Measurements from ENCODE around the gene E2F4. TPM values are rescaled to one million over a fixed set of nuclear protein-coding genes. Genes with fewer than 3 reads are reported as not detected.

Gene E2F4
- total RNA-seq, 2 donors from 2014 or later = 51.9 to 88.7 TPM

DNA sequence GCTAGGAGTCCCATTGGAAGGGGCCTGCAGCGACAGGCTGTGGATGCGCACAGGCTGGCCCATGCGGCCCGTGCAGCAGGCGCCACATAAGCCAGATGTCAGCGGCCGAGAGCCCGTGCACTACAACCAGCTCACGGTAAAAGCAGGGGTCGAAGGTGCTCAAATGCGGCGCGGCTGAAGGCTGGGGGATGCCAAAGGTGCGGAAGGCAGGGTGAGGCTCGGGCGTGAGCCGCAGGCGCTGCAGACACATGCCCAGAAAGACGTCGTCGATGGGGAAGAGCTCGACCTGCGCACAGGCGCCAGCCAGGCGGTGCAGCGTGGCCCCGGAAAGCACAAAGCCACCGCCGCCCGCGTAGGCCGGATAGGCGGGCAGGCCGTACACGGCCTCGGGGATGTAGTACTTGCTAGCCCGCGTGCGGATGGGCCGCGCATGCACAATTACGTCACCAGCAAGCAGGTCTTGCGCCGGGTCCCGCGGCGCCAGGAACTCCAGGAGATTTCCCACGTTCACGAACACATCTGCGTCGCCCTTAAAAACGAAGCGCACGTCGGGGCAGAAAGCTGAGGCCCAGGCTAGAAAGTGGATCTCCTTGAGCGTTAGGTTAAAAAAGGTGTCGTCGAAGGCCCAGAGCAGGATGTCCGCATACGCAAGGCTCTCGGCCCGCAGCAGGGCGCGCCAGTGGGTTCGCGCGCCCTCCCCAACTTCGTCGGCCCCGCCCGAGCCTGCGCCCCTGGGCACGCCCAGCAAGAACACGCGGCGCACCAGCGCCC lies 42.5 kb upstream of the E2F4 start:
- Histone ChIP-seq H3K36me3 (replicated peaks in 1 of 2; ENCODE audit: insufficient read depth in 1 of 2, low read depth in 2 of 2) (peaks cover 6 to 13% of the 10 kb centered on the region in 2 donors), H3K27ac (no peak overlapping the region), H3K9me3 (no peaks in the 10 kb centered on the region), H3K4me1 (peaks cover 18% of the 10 kb centered on the region), H3K27me3 (no peaks in the 10 kb centered on the region), H3K4me3 (no peak overlapping the region)
- ATAC-seq (no peak), DNase-seq (no peak)
- 54 to 82% methylated on average over 34 to 77 of the region's 77 CpGs for WGBS, 2 donors
- no peak for TF ChIP-seq POLR2A (IDR thresholded peaks at IDR 0.05)
- TF ChIP-seq, protein P1, sequence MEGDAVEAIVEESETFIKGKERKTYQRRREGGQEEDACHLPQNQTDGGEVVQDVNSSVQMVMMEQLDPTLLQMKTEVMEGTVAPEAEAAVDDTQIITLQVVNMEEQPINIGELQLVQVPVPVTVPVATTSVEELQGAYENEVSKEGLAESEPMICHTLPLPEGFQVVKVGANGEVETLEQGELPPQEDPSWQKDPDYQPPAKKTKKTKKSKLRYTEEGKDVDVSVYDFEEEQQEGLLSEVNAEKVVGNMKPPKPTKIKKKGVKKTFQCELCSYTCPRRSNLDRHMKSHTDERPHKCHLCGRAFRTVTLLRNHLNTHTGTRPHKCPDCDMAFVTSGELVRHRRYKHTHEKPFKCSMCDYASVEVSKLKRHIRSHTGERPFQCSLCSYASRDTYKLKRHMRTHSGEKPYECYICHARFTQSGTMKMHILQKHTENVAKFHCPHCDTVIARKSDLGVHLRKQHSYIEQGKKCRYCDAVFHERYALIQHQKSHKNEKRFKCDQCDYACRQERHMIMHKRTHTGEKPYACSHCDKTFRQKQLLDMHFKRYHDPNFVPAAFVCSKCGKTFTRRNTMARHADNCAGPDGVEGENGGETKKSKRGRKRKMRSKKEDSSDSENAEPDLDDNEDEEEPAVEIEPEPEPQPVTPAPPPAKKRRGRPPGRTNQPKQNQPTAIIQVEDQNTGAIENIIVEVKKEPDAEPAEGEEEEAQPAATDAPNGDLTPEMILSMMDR (IDR thresholded peaks at IDR 0.05) = no peak
- intact Hi-C loops (cut with DNase I) = loop anchor here (5.0 kb wide), 2 partner anchors 132 to 172 kb away; no protein-coding TSS in a partner anchor

DNA sequence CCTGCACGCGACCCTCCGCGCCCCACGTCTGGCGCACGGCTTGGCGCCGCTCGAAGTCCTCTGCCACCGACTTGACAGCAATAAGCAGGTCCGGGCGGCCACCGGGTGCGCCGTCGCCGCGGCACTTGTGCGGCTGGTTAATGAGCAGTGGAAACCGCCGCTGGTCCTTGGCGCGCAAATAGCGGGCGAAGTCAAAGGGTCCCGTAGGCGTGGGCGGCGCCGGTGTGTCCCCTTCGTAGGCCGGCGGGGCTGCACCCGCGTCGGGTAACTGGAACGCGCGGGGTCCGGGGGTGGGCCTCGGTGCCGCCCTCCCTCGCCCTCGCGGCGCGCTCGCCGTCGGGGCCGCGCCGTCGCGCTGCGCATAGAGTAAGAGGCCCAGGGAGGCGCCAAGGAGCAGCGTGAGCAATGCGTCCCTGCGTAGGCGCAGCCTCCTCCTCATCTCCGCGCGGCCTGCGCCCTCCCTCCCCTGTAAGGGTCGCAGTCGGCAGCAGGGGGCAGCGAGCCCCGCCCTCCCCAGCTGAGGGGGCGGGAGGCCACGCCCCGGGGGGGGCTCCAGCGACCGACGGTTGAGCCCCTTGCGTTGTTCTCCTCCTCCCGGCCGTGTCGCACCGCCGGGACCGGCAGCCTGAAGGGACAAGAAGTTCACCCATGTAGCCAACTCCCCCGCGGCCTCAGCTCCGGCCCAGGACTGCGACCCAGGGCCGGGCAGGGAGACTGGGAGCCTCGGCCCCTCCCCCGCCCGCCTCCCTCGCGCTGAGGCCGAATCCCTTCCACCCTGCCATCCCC lies 41.7 kb upstream of the E2F4 start:
- peaks cover 5 to 7% of the 10 kb centered on the region in 2 donors for H3K36me3 ChIP-seq (replicated peaks in 1 of 2; ENCODE audit: insufficient read depth in 1 of 2, low read depth in 2 of 2)
- H3K4me3 ChIP-seq = peak overlapping the region; percentile 14 to 31
- no peaks in the 10 kb centered on the region for H3K9me3 ChIP-seq
- TF ChIP-seq, protein P1 (IDR thresholded peaks at IDR 0.05) = peak in 1 of 7 experiments; percentile 1
- peak in 1 of 3 donors; percentile 5 for TF ChIP-seq POLR2A (IDR thresholded peaks at IDR 0.05)
- peak; percentile 29 for ATAC-seq
- H3K27me3 ChIP-seq = no peaks in the 10 kb centered on the region
- 6% methylated on average over 91 of the region's 94 CpGs; no CpG with 5 or more reads in 1 of the 2 donors for WGBS, 2 donors
- intact Hi-C loops (cut with DNase I) = loop anchor here (5.0 kb wide), 2 partner anchors 133 to 173 kb away; no protein-coding TSS in a partner anchor
- peak in 2 of 4 donors; percentile 28 to 37 for DNase-seq
- H3K27ac ChIP-seq = peak overlapping the region; percentile 17 to 61 (median 38)
- peaks cover 23% of the 10 kb centered on the region for H3K4me1 ChIP-seq

GRCh38 chr16:67150833-67151396 lies 41.0 kb upstream of the E2F4 start, which contains the start of gene B3GNT9:
Gene B3GNT9, minus strand, starts transcription at chr16:67150998. Its CDS starts 513 bp downstream, at chr16:67150485.
- 2 to 4% methylated on average over 23 to 26 of the region's 34 CpGs for WGBS, 2 donors
- Histone ChIP-seq H3K27me3 (no peaks in the 10 kb centered on the region), H3K27ac (peak within 1 kb of the TSS; percentile 17 to 61 (median 38)), H3K36me3 (replicated peaks in 1 of 2; ENCODE audit: insufficient read depth in 1 of 2, low read depth in 2 of 2) (peaks cover 0 to 7% of the 10 kb centered on the region in 2 donors), H3K4me3 (peak within 1 kb of the TSS; percentile 14 to 31), H3K4me1 (peaks cover 30% of the 10 kb centered on the region), H3K9me3 (no peaks in the 10 kb centered on the region)
- intact Hi-C loops (cut with DNase I) = loop anchor here (5.0 kb wide), 2 partner anchors 134 to 174 kb away; no protein-coding TSS in a partner anchor
- TF ChIP-seq, protein P1 (IDR thresholded peaks at IDR 0.05) = no peak
- peak in 1 of 3 donors; percentile 12 for TF ChIP-seq POLR2A (IDR thresholded peaks at IDR 0.05)
- DNase-seq (peak in 3 of 4 donors; percentile 45 to 72 (median 70)), ATAC-seq (peak; percentile 54)

DNA sequence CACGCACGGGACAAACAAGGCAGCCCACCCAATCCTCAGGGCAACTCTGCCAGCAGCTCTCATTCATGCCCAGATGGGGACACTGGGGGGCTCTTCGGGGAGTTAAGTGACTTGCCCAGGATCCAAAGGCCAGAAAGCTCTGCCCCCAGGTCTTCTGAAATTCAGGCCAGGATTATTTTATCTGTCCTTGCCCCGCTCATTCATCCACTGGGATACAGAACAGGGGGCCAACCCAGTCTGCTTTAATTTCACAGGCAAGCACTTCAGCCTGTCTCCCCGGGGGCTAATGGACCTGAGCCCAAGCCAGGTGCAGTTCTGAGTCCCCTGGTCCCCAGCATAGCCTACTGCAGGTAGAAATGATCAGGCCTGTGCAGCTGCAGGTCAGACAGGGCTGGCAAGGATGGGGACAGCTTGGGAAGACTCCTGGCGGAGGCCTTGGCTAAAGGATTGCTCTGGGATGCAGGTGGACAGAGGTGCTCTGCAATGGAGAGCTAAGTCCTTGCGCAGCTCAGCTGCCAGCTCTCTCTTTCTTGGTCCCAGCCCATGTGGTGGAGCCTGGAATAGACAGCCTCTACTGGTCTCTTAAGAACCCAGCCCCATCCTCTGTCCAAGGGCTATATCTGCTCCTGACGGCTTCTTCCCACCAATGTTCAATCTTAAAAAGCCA lies 40.4 kb upstream of the E2F4 start:
- Histone ChIP-seq H3K27me3 (no peaks in the 10 kb centered on the region), H3K27ac (peak overlapping the region in 1 of 4 donors; percentile 51), H3K4me3 (no peak overlapping the region), H3K36me3 (replicated peaks in 1 of 2; ENCODE audit: insufficient read depth in 1 of 2, low read depth in 2 of 2) (peaks cover 0 to 4% of the 10 kb centered on the region in 2 donors), H3K4me1 (peaks cover 36% of the 10 kb centered on the region), H3K9me3 (no peaks in the 10 kb centered on the region)
- intact Hi-C loops (cut with DNase I) = loop anchor here (5.0 kb wide), 2 partner anchors 134 to 174 kb away; no protein-coding TSS in a partner anchor
- ATAC-seq (no peak), DNase-seq (no peak)
- 36 to 38% methylated on average over 6 to 8 of the region's 8 CpGs for WGBS, 2 donors
- TF ChIP-seq, protein P1 (IDR thresholded peaks at IDR 0.05) = no peak
- no peak for TF ChIP-seq POLR2A (IDR thresholded peaks at IDR 0.05)

Measured in body of pancreas (tissue), 4 donors.